GM23248 (cell line): ENCODE data around the gene SEC22B.
"Not testable (repeated sequence)": the region's sequence is repeated elsewhere in the genome, so short reads cannot be mapped to it uniquely, and the experiment has no call there.

Source experiments
- EZH2 ChIP-seq: fragments of 200-600 bp; sonication (generic); IDR thresholded peaks from 2 replicates; pipeline ENCODE4 v1.6.1; 2018; ENCODE audit warnings: antibody characterized with exemption, mild to moderate bottlenecking; ENCODE audit not compliant: insufficient read depth, poor library complexity, severe bottlenecking
- EZH2phosphoT487 ChIP-seq: fragments of 200-600 bp; sonication (generic); IDR thresholded peaks from 2 replicates; pipeline ENCODE4 v1.6.1; 2018; ENCODE audit warnings: antibody characterized with exemption, moderate library complexity, mild to moderate bottlenecking, low read depth; ENCODE audit not compliant: insufficient read depth

- TF ChIP-seq EZH2phosphoT487, EZH2: not testable (repeated sequence)
Observed at GRCh38 chr1:120145806-120146205, 30.5 kb downstream of the SEC22B start.
